GM18519 (cell line): ENCODE measurements around the gene SRRM4.
"Not testable (repeated sequence)": the region's sequence is repeated elsewhere in the genome, so short reads cannot be mapped to it uniquely, and the experiment has no call there.

Experiments
- ATAC-seq: cut with Tn5 transposase; IDR thresholded peaks from one replicate; pipeline ENCODE4 v1.9.1; 2021; ENCODE audit warnings: mild to moderate bottlenecking, moderate library complexity; ENCODE audit not compliant: unreplicated experiment, low FRiP score

Gene SRRM4

GRCh38 chr12:119008691-119009221, 27.4 kb downstream of the SRRM4 start:
- ATAC-seq: no peak

- ATAC-seq: no peak
These were observed 29.9 kb downstream of the SRRM4 start for GRCh38 chr12:119011231-119011630.

GRCh38 chr12:119012179-119012578, 30.8 kb downstream of the SRRM4 start:
- no peak for ATAC-seq

- ATAC-seq: no peak
These were observed 31.7 kb downstream of the SRRM4 start for GRCh38 chr12:119013023-119013422.

GRCh38 chr12:119014368-119014767, 33.0 kb downstream of the SRRM4 start:
- no peak for ATAC-seq

GRCh38 chr12:119016715-119017114, 35.4 kb downstream of the SRRM4 start:
- ATAC-seq: no peak

GRCh38 chr12:119019166-119019565, 37.8 kb downstream of the SRRM4 start:
- no peak for ATAC-seq

GRCh38 chr12:119020406-119021360, 39.3 kb downstream of the SRRM4 start:
- no peak for ATAC-seq

GRCh38 chr12:119024356-119024755, 43.0 kb downstream of the SRRM4 start:
- ATAC-seq: no peak

- ATAC-seq: no peak
These were observed 44.4 kb downstream of the SRRM4 start for GRCh38 chr12:119025786-119026185.

GRCh38 chr12:119033332-119033731, 52.0 kb downstream of the SRRM4 start:
- ATAC-seq: not testable (repeated sequence)

GRCh38 chr12:119036878-119037825, 55.8 kb downstream of the SRRM4 start:
- ATAC-seq: no peak

- no peak for ATAC-seq
These were observed 62.8 kb downstream of the SRRM4 start for GRCh38 chr12:119044094-119044493.

GRCh38 chr12:119047641-119048040, 66.3 kb downstream of the SRRM4 start:
- ATAC-seq: no peak

- ATAC-seq: no peak
These were observed 69.3 kb downstream of the SRRM4 start for GRCh38 chr12:119050663-119051062.

GRCh38 chr12:119051474-119051873, 70.1 kb downstream of the SRRM4 start:
- ATAC-seq: no peak

GRCh38 chr12:119052001-119052400, 70.7 kb downstream of the SRRM4 start:
- no peak for ATAC-seq

GRCh38 chr12:119055977-119056376, 74.6 kb downstream of the SRRM4 start:
- no peak for ATAC-seq

- ATAC-seq: no peak
These were observed 79.8 kb downstream of the SRRM4 start for GRCh38 chr12:119060847-119061796.
